NCI-H1092 treated with DMSO at 0.1 percent for 48 hours (cell line): ENCODE data around the gene CDR2.
"Not testable (repeated sequence)": the region's sequence is repeated elsewhere in the genome, so short reads cannot be mapped to it uniquely, and the experiment has no call there.

Experiments used
- DNase-seq: peaks from one replicate; lab custom pipeline; 2025; lab: John Stamatoyannopoulos, UW

CDR2 gene

GRCh38 chr16:22375963-22376640 lies 1.7 kb upstream of the CDR2 start:
- no peak for DNase-seq

- DNase-seq: peak; percentile 50
These were observed 921 bp upstream of the CDR2 start for GRCh38 chr16:22375117-22375962.

GRCh38 chr16:22373662-22374310 lies 633 bp downstream of the CDR2 start:
- no peak for DNase-seq

DNA sequence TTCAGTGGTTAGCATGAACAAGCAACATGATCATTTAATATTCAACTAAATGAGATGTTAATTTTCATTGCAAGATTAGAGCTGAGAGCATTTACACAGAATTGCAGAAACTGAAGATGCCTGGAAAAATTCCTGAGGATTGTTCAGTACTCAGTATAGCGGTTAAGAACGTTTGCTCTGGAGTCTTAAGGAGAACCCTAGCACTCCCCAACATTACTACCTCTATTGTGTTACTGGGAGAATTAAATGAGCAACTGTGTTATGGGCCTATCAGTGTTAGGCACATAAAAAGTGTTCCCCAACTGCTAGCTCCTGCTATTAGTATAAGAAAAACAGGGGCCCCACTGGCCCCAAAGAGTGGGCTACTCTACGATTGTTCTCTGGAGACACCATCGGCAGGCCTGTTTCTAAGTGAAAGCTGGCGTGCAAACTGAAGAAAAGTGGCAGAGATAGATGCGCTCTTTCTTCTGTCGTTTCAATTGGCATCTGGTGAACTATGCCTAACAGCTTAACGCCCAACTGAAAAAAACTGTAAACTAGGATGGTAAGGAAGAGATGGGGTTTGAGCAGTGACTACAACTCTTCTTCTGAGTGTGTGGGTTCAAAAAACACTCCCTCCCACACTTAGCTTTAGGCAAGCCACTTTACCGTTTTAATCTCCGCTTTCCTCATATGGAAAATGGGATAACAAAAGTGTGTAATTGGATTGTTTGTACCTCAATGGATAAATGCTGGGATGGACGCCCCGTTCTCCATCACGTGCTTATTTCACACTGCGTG lies 1.3 kb downstream of the CDR2 start:
- no peak for DNase-seq

- DNase-seq: no peak
These were observed 4.2 kb downstream of the CDR2 start for GRCh38 chr16:22370038-22370820.

GRCh38 chr16:22369221-22369811 lies 5.1 kb downstream of the CDR2 start:
- DNase-seq: no peak

- DNase-seq: not testable (repeated sequence)
These were observed 6.1 kb downstream of the CDR2 start for GRCh38 chr16:22368200-22368826.

GRCh38 chr16:22366889-22367288 lies 7.5 kb downstream of the CDR2 start:
- no peak for DNase-seq

GRCh38 chr16:22366371-22366770 lies 8.0 kb downstream of the CDR2 start:
- no peak for DNase-seq

- DNase-seq: no peak
These were observed 10.2 kb downstream of the CDR2 start for GRCh38 chr16:22364241-22364640.

DNA sequence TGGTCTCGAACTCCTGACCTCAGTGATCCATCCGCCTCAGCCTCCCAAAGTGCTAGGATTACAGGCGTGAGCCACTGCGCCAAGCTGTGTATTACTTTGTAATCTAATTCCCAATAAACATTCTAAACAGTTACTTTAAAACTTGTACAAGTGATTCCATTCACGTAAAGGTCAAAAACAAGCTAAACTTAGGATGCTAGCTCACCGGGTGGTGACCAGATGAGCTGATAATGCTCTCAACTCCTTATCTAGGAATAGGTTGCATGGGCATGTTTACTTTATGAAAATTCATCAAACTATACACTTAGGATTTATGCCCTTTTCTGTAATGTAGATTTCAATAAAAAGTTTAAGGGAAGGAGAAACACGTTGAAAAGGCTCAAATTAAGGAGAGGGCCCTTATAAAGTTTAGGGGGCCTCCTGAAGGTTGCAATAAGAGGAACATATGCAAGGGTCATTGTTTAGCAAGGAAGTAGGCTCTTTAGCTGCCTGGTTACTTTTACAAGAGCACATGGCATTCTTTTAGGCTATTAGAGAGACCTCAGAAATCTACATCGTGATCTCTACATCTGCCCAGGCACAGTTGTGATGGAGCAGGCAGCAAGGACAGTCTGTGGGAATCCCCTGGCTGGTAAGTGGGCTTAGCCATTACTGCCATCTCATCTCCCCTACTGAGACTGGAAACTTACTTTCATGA lies 13.3 kb downstream of the CDR2 start:
- no peak for DNase-seq

DNA sequence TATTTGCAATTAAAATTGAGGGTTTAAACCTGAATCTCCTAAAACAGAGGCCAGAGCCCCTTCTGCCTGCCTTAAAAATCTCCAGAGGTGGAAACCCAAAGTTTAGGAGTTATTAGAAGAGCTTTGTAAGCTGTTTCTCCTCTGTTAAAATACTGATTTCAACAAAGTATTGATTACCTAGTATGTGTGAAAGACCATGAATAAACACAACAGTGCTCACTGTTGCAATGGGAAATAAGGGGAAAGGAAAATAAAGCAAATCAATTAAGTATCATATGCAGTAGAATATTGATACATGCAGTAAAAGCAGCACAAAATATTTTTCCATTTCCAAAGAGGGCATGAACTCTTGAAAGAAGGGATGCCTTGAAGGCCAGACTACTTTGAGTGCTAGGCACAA lies 14.7 kb downstream of the CDR2 start:
- no peak for DNase-seq

DNA sequence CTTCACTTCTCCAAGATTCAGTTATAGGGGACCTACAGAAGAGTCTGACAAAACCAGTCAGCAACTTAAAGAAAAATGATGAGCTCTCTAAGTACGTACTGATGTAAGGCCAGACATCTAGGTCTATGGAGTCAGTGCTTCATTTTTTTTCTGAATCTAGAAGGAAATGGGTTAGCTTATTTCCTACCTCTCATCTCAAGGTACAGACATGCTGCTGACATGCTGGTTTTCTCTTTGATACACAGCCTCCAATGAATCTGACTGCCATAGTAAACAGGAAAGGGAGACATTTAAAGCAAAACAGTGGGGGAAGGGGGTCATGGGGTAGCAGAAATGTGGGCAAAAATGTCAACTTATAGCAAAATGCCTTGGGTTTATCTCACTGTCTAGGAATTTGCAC lies 16.4 kb downstream of the CDR2 start:
- DNase-seq: no peak

DNA sequence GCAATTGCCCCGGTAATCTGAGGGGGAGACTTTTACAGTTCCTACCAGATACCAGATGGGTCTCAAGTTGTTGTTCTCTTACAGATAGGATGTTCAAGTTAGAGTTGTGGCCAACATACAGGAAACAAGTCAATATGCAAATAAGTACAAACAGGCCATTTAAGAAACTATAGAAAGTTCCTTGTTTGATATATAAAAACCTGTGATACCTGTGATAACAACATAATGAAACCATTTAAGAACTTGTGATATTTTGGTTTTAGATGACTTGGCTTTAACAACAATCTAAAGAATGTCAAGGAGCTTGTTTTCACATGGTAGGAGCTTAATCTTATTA lies 16.8 kb downstream of the CDR2 start:
- no peak for DNase-seq

DNA sequence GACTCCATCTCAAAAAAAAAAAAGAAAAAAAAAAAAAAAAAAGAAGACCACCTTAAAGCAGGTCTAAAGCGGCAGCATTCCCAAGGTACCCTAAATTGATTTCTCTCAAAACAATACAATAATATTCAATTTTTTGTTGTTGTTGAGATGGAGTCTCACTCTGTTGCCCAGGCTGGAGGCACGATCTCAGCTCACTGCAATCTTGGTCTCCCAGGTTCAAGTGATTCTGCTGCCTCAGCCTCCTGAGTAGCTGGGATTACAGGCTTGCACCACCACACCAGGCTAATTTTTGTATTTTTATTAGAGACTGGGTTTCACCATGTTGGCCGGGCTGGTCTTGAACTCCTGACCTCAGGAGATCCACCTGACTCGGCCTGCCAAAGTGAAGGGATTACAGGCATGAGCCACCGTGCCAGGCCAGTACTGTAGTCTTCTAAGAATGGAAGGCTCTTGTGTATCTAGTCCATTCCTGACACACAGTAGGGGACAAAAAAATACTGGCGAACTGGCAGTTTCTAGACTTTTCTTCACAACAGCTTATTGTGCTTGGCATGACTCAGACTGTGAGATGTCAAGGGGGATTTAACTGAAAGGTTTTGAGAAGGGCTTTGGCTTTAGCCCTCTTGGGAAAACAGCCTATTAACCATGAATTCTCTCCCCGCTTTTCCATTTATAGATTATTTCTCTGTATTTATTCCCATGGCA lies 17.3 kb downstream of the CDR2 start:
- no peak for DNase-seq

DNA sequence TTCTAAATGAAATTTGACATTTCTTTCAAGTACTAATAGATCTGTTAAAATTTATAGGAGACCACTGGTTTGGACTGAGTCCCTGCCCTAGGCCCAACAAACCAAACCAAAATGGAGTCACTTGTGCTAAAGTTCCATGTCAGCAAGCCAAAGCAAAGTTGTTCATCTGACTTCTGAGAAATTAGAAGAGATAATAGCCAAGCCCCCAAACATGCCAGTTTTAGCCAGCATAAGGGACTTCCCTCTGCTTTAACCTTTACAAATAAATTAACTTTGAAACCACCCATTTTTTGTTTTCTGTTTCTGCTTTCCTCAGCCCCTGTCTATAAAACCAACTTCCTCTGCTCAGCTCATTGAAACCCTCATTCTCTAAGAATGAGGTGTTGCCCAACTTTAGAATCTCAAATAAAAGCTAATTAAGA lies 18.9 kb downstream of the CDR2 start:
- no peak for DNase-seq

DNA sequence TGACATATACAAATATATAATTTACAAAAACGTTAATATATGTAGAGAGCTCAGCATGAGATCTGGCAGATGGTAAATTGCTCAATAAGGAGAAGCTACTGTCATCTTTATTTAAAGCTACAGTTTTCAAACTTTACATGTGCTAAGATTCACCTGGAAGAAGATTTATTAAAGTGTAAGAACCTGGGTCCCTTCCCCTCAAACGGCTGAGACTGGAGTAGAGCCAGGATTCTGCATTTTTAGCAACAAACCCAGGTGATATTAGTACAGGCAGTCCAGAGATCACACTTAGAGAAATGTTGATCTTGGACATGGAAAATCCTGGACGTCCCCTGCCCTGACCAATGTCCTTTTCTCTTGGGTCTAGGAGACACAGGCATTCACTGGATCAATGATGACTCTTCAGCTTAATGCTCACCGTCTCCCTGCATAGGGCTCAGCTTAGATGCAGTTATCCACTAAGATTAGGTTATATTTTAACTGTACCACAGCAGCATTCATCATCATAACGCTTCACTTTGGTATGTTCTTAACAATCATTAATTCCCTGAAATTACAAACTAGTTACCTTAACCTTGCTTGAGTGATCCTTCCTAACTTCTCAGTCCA lies 20.4 kb downstream of the CDR2 start:
- DNase-seq: no peak

DNA sequence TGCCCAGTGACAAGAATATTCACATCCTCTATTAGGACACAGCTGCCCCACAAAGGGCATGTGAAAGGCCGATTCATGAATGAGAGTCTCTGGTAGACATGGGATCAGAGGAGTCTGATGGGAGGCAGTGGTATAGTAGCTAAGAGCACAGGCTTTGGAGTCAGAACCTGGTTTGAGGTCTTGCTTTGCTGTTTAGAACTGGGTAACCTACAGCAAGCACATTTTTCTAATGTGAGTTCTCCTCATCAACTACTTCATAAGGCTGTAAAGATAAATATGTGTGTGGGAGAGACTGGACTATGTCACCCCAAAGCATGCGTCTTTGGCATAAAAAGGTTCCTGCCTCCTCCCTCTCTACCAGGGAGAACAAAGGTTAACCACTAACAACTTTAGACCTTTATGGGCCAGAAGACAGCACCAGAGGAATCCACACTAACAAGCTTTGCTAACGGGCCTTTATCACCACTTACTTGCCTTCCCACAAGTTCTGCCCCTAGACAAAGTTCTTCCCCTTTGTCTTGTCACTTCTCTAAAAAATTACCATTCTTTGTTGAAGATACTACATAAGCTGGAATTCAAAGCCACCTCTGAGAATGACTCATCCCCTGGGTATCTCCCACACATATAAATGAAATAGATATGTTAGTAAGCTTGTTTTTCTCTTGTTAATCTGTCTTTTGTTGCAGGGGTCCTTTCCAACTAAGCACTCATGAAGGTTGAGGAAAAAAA lies 21.1 kb downstream of the CDR2 start:
- DNase-seq: no peak
